GM19324 (cell line): ENCODE measurements around the gene TUBGCP5.
A peak's percentile ranks its signal among the peaks of the same experiment; 100 is the strongest.
"Not testable (repeated sequence)": the region's sequence is repeated elsewhere in the genome, so short reads cannot be mapped to it uniquely, and the experiment has no call there.

ENCODE experiments used
- ATAC-seq: cut with Tn5 transposase; IDR thresholded peaks from one replicate; pipeline ENCODE4 v1.9.1; 2021; ENCODE audit warnings: mild to moderate bottlenecking, moderate library complexity; ENCODE audit not compliant: unreplicated experiment, low FRiP score

The TUBGCP5 gene

DNA sequence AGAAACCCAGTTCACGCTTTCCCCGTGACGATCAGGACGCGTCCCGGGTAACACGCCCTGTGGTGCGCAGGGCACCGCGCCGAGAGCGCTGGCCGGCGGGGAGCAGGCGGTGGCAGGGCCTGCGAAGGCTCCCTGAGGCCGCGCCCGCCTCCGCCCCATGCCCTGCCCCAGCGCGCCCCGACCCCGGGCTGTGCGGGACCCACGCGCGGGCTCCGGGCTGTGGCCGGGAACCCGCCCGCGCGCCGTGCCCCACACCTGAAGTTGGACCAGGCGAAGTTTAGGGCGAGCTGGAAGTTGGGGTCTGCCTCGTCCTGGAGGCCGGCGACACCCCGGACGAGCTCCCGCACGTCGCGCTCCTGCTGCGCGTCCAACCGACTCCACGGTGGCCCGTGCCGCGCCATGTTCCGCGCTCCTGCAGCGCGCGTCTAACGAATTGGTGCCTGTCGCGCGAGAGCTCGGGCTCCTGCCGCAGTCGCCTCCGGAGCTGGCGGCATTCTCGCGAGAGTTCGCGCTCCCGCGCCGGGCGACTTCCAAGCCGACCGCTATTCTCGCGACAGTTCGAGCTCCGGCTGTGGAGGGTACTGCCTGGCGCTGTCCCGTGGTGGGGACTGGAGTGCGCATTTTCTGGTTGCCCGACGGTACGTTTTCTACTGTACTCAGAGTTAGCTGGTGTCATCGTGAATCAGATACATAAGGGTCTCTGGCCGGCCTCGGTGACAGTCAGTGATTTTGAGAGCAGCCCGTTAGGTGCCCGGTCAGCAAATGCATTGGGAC, at the start of gene TUBGCP5:
Gene TUBGCP5, minus strand, starts transcription at position 427 of the 774 bp plus-strand sequence. Its CDS starts 26 bp downstream, at position 401.
- ATAC-seq: peak; percentile 95

DNA sequence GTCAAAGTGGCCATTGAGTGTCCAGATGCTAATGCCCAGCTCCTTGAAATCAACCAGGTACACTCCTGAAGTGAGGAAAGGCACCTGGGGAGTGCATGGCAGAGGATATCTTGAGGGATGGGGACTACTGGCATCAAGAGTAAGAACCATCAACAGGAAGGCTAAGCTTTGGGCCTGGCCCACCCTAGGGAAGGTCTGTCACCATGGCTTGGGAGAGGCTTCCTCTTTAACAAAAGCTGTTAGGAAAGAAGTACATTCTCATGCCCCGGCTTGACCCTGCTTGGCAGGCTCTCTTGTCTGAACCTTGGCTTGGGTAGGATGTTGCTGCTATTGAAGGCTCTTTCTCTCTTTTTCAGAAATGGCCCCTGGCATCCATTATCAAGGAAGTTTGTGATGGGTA, 43.7 kb upstream of the TUBGCP5 start:
- no peak for ATAC-seq

DNA sequence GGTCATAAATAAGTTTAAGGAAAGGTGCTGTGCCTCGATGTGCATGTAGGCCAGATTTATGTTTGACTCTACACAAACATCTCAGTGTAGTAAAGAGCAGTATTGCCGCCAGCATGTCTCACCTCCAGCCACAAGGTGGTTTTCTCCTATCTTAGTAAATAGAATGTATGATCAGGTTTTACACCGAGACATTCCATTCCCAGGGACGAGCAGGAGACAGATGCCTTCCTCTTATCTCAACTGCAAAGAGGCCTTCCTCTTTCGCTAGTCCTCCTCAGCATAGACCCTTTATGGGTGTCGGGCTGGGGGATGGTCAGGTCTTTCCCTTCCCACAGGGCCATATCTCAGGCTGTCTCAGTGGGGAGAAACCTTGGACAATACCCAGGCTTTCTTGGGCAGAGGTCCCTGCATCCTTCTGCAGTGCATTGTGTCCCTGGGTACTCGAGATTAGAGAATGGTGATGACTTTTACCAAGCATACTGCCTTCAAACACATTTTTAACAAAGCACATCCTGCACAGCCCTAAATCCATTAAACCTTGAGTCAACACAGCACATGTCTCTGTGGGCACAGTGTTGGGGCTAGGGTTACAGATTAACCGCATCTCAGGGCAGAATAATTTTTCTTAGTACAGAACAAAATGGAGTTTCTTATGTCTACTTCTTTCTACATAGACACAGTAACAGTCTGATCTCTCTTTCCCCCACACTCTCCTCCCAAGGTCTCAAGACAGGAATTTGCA, 42.8 kb upstream of the TUBGCP5 start:
- not testable (repeated sequence) for ATAC-seq

DNA sequence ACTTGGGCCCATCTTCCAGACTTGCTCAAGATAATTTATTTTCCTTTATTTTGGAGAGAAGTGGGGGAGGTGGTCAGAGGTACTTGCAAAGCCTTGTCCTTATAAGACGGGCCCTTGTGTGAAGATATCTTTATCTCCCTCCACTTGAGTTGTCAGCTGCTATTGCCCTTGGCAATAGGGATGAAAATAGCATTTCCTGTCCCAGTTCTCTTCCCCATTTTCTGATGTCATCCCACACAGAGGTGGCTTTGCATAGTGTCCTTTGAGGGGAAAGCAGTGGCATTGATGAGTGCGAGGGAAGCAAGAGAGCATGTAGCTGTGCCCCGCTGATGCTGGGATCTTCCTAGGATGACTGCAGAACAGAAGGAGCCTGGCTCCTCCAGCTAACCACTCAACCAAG, 41.9 kb upstream of the TUBGCP5 start:
- ATAC-seq: no peak

DNA sequence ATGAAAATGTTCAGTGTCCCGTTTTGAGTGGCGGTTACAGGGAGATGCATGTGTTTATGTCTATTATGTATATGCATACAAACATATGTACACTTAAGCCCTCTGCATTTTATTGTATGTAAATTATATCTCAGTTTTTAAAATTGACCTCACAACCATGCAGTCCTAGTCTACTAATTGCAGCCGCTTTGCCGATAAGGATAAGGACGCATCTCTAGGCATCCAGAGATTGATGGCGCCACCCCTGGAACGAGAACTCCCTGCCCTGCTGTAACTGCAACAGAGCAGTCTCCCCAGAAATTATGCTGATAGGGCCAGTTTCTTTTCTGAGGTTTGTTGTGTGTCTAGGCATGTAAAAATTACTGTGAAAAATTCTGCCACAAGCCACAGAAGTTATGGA, 40.4 kb upstream of the TUBGCP5 start:
- ATAC-seq: no peak

DNA sequence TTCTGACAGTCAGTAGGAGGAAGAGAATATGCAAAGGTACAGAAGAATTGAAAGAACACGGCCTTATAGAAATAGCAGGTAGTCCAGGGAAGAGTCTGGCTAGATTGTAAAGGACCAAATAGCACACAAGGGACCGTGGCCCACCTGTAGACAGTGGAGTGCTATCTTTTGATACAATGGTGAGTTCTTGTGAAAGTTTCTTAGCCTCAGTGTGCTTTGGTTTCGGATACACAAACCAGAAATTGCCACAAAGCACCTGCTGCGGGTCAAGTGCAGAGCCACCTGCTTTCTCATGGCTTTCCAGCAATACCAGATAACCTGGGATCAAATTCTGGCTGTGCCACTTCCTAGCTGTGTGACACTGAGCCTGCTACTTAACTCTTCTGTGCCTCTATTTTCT, 36.6 kb upstream of the TUBGCP5 start:
- no peak for ATAC-seq

DNA sequence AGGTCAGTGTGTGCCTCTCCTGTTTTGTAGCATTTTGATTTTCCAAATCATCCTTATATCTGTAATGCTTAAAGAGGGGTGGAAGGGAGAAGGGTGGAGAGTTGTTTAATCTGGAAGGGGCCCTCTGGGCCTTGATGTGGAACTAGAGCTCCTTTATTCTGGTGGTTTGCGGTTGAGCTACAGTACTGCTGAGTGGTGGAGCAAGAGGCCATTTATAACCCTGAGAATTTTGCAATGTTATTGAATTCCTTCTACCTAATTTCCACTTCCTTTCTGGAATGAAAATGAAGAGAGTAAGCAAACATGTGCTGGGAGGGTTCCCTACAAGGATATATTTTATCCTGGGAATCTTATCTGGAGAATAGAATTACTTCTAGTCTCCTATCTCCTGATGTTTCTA, 35.3 kb upstream of the TUBGCP5 start:
- no peak for ATAC-seq

DNA sequence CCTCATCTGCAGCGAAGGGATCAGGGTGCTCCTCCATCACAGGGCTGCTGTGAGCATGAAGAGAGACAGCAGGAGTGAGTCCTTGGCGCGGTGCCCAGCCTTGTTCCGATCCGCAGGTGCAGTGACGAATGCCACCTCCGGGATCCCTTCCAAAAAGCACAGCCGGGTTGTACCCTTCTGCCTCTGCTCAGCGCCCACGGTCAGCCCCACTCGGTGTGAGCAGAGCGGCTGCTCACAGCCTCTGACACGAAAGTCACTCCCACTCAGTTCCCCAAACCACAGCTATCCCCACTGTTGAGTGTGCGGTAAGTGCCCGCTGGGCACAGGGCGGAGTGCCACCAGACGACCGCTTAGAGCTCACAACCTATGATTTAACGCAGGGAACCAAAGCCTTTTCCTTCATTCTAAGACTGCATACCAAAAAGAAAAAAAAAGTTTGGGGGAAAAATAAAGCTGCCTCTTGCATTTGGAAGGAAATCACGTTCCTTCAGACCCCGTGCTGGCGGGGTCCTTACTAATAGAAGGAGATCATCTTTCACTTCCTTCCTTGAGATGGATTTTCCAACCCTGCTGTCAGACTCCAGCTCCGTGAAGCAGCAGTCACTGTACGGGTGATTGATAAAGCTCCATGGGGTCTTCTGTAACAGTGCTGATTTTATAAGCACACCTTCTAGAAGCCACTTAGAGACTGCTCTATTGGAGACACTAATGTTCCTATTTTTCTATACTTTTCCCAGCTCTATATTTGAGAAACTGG, 34.7 kb upstream of the TUBGCP5 start:
- no peak for ATAC-seq

DNA sequence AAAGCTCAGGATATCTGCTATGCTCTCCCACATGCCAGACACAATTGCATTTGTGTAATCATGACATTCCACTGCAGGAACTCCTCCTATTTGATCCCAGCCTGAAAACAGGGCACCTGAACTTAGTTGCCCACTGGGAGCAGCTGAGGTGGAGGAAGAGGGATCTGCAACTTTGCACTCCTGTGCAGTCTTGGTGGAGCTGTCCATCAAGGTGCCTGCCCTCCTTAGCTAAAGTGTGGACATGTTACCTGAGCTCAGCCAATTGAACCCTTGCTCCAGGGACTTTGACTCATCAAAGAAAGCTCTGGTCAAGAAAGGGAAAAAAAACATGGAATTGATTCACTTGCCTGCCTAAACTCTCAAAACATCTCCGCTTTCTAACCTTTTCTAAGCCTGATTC, 33.3 kb upstream of the TUBGCP5 start:
- no peak for ATAC-seq

DNA sequence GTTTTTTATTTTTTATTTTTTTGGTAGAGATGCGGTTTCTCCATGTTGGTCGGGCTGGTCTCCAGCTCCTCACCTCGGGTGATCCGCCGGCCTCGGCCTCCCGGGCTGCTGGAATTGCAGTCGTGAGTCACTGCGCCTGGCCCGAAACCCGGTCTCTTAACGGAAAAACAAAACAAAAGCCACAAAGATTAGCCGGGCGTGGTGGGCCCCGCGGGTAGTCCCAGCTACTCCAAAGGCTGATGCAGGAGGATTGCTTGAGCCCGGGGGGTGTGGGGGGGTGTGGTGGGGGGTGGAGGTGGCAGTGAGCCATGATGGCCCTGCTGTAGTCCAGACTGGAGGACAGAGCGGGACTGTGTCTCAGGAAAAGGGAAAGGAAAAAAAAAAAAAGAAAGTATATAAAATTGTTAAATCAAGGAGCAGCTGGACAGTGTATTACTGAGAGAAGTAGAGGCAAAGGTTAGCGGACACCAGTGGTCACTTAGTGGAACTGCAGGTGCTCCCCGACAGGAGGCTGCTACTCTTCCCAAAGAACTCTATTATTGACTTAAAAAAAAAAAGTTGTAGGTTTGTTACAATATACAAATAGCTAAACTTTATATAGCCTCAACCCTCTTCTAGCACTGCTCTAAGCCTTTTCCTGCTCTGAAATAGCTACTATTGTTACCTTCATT, 30.3 kb upstream of the TUBGCP5 start:
- no peak for ATAC-seq

DNA sequence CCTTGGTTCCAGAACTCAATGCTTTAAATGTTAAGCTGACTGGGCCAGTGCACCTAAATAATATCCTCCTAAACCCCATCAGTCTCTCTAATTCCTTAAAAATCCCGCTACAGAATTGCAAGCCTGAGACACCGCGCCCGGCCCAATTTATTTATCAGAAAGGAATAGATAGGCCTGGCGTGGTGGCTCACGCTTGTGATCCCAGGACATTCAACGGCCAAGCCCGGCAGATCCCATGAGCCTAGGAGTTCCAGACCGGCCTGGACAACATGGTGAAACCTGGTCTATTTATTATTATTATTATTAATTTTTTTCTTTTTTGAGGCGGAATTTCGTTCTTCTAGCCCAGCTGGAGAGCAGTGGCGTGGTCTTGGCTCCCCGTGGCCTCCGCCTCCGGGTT, 28.0 kb upstream of the TUBGCP5 start:
- ATAC-seq: no peak

DNA sequence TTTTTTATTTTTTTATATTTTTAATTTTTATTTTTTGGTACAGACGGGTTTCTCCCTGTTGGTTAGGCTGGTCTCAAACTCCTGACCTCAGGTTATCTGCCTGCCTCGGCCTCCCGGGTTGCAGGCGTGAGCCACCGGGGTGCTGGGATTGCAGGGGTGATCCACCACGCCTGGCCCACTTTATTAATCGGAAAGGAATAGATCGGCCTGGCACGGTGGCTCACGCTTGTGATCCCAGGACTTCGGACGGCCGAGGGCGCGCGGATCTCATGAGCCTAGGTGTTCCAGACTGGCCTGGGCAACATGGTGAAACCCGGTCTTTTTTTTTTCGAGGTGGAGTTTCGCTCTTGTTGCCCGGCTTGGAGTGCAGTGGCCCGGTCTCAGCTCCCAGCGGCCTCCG, 26.5 kb upstream of the TUBGCP5 start:
- ATAC-seq: no peak

DNA sequence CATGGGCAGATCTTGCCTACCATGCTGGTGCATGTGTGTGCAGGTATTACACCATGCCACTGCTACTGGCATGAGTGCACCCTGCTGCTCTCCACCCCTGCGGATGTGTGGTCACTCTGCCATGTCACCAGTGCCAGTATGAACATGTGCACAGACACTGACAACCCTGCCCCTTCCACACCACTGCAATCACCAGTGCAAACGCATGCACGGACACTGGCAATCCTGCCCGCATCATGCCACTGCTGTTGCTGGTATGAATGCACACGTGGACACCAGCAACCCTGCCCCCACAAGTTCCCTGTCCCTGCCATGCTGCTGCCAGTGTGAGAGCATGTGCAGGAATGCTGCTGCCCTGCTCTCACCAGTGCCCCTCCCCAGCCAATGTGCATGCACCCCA, 24.8 kb upstream of the TUBGCP5 start:
- no peak for ATAC-seq

DNA sequence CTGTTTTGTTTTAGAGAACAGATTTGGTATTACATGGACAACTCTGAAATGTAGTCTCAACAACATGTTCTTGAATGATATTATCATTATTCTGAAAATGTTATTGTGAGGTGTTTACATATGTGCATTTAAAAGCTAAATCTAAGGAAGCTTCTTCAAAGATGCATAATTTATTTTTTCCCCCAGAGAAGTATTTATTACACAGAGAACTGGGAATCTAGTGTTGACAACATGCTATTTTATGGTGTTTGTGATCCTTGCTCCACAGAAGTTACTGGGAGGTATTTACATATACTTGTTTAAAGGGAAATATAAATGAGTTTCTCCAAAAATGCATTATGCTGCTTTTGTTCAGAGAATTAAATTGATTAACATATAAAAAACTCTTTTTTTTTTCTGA, 18.3 kb upstream of the TUBGCP5 start:
- ATAC-seq: no peak

DNA sequence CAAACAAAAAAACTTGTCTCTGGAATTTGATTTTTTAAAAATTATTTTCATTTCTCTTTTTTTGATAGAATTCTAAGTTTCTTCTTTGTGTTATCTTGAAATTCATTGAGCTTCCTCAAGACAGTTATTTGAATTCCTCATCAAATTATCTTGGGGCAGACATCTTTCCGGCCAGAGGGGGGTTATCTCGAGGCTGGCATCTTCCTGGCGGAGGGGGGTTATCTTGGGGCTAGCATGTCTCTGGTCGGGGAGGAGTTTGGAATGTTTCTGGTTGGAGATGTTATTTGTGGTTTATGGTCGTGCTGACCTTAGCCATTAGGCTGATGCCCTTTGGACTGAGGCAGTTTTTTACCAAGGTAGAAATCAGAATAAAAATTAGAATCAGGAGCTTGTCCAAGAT, 15.9 kb upstream of the TUBGCP5 start:
- no peak for ATAC-seq

DNA sequence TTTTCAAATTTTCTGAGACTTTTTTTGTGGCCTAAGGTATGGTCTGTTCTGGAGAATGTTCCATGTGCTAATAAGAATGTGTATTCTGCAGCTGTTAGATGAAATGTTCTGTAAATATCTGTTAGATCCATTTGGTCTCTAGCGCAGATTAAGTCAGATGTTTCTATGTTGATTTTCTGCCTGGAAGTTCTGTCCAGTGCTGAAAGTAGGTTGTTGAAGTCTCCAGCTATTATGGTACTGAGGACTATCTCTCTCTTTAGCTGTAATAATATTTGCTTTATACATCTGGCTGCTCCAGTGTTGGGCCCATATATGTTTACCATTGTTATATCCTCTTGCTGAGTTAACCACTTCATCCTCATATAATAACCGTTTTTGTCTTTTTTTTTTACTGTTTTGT, 13.2 kb upstream of the TUBGCP5 start:
- ATAC-seq: no peak

DNA sequence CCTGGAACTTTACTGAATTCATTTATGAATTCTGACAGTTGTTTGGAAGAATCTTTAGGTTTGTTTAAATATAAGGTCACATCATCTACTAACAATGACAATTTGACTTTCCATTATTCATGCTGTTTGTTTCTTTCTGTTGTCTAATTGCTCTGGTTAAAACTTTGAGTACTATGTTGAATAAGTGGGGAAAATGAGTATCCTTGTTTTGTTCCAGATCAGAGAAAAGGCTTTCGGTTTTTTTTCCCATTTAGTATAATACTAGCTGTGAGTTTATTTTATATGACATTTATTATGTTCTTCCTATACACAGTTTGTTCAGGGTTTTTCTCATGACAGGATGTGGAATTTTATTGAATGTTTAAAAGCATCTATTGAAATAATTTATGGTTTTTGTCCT, 11.3 kb upstream of the TUBGCP5 start:
- no peak for ATAC-seq

DNA sequence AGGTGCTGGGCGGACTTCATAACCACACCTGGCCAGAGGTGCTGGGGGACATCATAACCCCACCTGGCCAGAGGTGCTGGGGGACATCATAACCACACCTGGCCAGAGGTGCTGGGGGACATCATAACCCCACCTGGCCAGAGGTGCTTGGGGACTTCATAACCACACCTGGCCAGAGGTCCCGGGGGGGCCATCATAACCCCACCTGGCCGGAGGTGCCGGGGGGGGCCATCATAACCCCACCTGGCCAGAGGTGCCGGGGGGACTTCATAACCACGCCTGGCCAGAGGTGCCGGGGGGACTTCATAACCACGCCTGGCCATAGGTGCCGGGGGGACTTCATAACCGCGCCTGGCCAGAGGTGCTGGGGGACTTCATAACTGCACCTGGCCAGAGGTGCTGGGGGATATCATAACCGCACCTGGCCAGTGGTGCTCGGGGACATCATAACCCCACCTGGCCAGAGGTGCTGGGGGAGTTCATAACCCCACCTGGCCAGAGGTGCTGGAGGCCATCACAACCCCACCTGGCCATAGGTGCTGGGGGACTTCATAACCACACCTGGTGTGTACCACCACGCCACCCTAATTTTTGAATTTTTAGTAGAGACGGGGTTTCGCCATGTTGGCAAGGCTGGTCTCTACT, 10.7 kb upstream of the TUBGCP5 start:
- ATAC-seq: no peak

DNA sequence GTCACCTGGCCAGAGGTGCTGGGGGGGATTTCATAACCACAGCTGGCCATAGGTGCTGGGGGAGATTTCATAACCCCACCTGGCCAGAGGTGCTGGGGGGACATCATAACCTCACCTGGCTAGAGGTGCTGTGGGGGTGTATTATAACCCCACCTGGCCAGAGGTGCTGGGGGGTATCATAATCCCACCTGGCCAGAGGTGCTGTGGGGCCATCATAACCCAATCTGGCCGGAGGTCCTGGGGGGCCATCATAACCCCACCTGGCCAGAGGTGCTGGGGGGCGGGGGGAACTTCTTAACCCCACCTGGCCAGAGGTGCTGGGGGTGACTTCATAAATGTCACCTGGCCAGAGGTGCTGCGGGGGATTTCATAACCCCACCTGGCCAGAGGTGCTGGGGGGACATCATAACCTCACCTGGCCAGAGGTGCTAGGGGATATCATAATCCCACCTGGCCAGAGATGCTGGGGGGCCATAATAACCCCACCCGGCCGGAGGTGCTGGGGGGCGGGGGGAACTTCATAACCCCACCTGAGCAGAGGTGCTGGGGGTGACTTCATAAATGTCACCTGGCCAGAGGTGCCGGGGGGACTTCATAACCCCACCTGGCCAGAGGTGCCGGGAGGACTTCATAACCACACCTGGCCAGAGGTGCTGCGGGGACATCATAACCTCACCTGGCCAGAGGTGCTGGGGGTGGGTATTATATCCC, 9.4 kb upstream of the TUBGCP5 start:
- not testable (repeated sequence) for ATAC-seq

DNA sequence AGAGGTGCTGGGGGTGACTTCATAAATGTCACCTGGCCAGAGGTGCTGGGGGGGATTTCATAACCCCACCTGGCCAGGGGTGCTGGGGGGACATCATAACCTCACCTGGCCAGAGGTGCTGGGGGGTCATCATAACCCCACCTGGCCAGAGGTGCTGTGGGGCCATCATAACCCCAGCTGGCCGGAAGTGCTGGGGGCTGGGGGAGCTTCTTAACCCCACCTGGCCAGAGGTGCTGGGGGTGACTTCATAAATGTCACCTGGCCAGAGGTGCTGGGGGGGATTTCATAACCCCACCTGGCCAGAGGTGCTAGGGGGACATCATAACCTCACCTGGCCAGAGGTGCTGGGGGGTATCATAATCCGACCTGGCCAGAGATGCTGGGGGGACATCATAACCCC, 4.6 kb upstream of the TUBGCP5 start:
- ATAC-seq: not testable (repeated sequence)
